Subcutaneous abdominal adipose tissue (tissue), 5 donors: ENCODE data around the gene MAPKAP1.
A peak's percentile ranks its signal among the peaks of the same experiment; 100 is the strongest.

Source experiments
- H3K27ac ChIP-seq: one replicate; pipeline ENCODE4 v1.7.0; 2013; ENCODE audit warnings: low read depth, mild to moderate bottlenecking, inconsistent platforms, low read length, moderate library complexity
- H3K27me3 ChIP-seq, 5 donors: one replicate each; pipeline ENCODE4 v1.7.0; 2013; ENCODE audit warnings: low read length in 5 of 5, inconsistent platforms in 1 of 5; ENCODE audit not compliant: control insufficient read depth in 5 of 5, insufficient read depth in 4 of 5
- H3K36me3 ChIP-seq, 5 donors: one replicate each; pipeline ENCODE4 v1.7.0; 2013; ENCODE audit warnings: low read length in 5 of 5; ENCODE audit not compliant: control insufficient read depth in 5 of 5, insufficient read depth in 5 of 5
- H3K4me1 ChIP-seq, 5 donors: one replicate each; pipeline ENCODE4 v1.7.0; 2013; ENCODE audit warnings: low read length in 5 of 5, mild to moderate bottlenecking in 3 of 5, moderate library complexity in 1 of 5; ENCODE audit not compliant: control insufficient read depth in 5 of 5, insufficient read depth in 5 of 5
- H3K4me3 ChIP-seq, 5 donors: one replicate each; pipeline ENCODE4 v1.7.0; 2013; ENCODE audit warnings: low read length in 5 of 5, low read depth in 1 of 5
- H3K9ac ChIP-seq, 5 donors: one replicate each; pipeline ENCODE4 v1.7.0; 2013; ENCODE audit warnings: low read length in 5 of 5, mild to moderate bottlenecking in 4 of 5, moderate library complexity in 3 of 5
- H3K9me3 ChIP-seq, 5 donors: one replicate each; pipeline ENCODE4 v1.7.0; 2013; ENCODE audit warnings: low read length in 5 of 5; ENCODE audit not compliant: control insufficient read depth in 5 of 5
- donor health status: healthy.
- donor health status: healthy.
- donor health status: healthy.
- donor health status: healthy.
- donor health status: healthy.

MAPKAP1 gene

DNA sequence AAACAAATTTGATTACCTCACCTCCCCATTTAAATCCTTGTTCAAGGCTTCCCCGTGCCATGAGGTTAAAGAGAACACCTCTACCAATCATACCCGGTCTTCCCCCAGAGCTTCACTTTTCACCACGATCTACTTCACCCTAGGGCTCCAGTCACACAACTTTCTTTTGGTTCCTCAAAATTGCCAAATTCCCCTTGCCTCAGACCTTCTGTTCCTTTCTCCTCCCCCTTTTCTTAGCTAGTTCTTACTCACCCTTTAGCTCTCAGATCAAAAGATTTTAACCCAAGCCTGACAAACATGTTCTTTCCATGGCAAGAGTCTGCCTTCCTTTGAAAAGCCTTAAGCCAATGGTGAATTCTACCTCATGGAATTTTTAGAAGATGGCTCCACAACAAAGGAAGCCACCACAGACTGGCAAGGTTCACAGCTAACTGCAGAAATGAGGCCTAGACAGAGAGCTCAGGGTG, 56.7 kb downstream of the MAPKAP1 start:
- peaks cover 4 to 43% (median 25%) of the 10 kb centered on the region in 5 donors for H3K4me1 ChIP-seq
- no peaks in the 10 kb centered on the region for H3K9me3 ChIP-seq
- H3K36me3 ChIP-seq: peaks cover 0 to 4% (median 0%) of the 10 kb centered on the region in 5 donors
- no peaks in the 10 kb centered on the region for H3K27me3 ChIP-seq
- H3K4me3 ChIP-seq: no peak overlapping the region
- no peak overlapping the region for H3K9ac ChIP-seq
- H3K27ac ChIP-seq: peak overlapping the region; percentile 12

DNA sequence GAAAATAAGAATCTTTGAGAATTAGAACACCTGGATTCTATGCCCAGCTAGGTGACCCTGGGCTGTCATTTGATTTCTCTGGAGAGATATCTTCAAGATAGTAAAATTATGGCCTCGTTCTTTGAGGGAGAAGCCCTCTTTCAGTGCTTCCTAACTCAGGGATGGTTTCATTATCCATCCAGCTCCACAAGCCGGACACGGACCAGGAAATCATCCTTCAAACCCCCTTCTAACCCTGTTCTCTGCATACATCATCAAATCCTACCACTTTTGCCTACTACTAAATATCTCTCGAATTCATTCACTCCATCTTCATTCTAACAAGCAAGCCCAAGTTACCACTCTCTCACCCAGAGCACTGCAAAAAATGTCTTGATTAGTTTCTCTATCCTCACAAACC, 57.2 kb downstream of the MAPKAP1 start:
- no peaks in the 10 kb centered on the region for H3K9me3 ChIP-seq
- peaks cover 4 to 43% (median 25%) of the 10 kb centered on the region in 5 donors for H3K4me1 ChIP-seq
- peaks cover 0 to 4% (median 0%) of the 10 kb centered on the region in 5 donors for H3K36me3 ChIP-seq
- no peak overlapping the region for H3K9ac ChIP-seq
- no peak overlapping the region for H3K4me3 ChIP-seq
- H3K27ac ChIP-seq: peak overlapping the region; percentile 12
- no peaks in the 10 kb centered on the region for H3K27me3 ChIP-seq

DNA sequence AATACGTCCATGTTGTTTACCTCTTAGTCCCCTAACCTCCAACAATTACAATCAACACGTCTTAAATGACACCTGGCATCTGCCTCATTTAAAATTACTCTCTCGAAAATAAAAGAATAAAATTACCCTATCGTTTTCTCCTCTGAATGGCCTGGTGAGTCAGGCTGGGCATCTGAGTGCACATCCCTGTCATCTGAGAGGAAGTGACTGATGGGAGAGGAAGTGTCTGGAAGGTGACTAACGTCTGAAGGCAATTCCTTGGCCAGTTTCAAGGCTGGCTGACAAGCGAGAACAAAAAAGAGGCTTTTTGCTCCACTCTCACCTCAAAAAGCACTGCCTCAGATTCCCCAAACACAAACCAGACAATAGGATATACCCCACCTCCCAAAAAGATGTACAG, 57.7 kb downstream of the MAPKAP1 start:
- H3K4me3 ChIP-seq: no peak overlapping the region
- peak overlapping the region; percentile 12 for H3K27ac ChIP-seq
- peaks cover 0 to 4% (median 0%) of the 10 kb centered on the region in 5 donors for H3K36me3 ChIP-seq
- H3K9me3 ChIP-seq: no peaks in the 10 kb centered on the region
- no peak overlapping the region for H3K9ac ChIP-seq
- H3K4me1 ChIP-seq: peaks cover 4 to 43% (median 25%) of the 10 kb centered on the region in 5 donors
- H3K27me3 ChIP-seq: no peaks in the 10 kb centered on the region

DNA sequence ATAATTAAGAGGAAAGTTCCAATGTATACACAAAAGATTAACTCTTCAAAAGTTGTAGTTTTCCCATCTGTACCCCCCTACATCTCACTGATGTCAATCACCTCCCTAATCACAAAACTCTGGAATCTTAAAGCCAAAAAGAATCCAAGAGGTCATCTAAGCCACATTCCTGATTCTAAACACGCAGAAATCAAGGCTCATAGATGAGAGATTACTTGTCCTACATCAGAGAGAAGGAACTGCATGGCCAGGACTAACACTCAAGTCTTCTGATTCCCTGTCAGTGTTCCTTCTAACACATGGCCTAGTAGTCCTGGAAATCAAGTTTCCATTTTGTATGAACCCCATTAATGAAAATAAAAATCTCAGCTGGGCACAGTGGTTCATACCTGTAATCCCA, 58.7 kb downstream of the MAPKAP1 start:
- H3K4me3 ChIP-seq: no peak overlapping the region
- peaks cover 0 to 4% (median 0%) of the 10 kb centered on the region in 5 donors for H3K36me3 ChIP-seq
- H3K27ac ChIP-seq: no peak overlapping the region
- no peak overlapping the region for H3K9ac ChIP-seq
- H3K9me3 ChIP-seq: no peaks in the 10 kb centered on the region
- no peaks in the 10 kb centered on the region for H3K27me3 ChIP-seq
- H3K4me1 ChIP-seq: peaks cover 4 to 39% (median 25%) of the 10 kb centered on the region in 5 donors

DNA sequence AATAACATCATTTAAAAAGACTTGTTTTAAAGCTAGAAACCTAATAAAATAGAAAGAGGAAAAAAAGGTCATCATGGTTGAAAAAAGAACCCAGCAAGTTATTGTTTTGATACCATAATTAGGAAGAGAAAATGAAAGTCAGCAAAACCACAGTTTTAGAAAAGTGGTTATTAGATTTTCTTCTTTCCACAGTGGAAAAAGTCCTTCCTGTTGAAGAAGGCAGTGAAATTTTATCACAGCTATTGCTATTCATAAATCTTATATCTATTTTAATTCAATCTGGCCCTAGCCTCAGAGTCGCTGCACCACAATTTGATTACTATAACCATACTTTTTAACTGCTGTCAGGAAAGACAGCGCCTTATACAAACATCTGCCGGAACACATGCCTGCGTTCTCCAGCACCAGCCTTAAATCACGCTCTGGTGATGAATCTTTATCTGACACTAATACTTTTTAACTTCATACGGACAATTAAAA, 60.3 kb downstream of the MAPKAP1 start:
- Histone ChIP-seq H3K4me1 (peaks cover 0 to 31% (median 19%) of the 10 kb centered on the region in 5 donors), H3K9ac (peak overlapping the region in 4 of 5 donors; percentile 17 to 66 (median 36)), H3K9me3 (no peaks in the 10 kb centered on the region), H3K27ac (peak overlapping the region; percentile 65), H3K27me3 (no peaks in the 10 kb centered on the region), H3K36me3 (peaks cover 0 to 4% (median 0%) of the 10 kb centered on the region in 5 donors), H3K4me3 (peak overlapping the region in 4 of 5 donors; percentile 5 to 29 (median 26))

DNA sequence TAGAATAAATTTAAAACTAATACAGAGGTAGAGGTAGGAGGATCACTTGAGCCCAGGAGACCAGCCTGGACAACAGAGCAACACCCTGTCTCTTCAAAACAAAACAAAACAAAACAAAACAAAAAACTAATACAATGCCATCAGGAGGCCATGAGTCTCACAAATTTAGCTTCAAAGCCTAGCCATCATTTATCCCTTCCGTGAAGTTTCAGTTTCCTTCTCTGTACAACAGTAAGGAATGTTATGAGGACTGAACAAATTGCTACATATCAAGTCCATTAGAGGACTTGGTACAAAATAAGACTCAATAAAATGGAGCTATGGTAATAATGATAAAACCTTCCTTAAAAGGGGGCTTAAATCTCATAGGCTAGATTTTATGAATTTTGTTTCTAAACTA, 60.8 kb downstream of the MAPKAP1 start:
- peak overlapping the region in 3 of 5 donors; percentile 5 to 28 (median 24) for H3K4me3 ChIP-seq
- peak overlapping the region in 4 of 5 donors; percentile 17 to 66 (median 36) for H3K9ac ChIP-seq
- peaks cover 0 to 28% (median 16%) of the 10 kb centered on the region in 5 donors for H3K4me1 ChIP-seq
- no peaks in the 10 kb centered on the region for H3K9me3 ChIP-seq
- peak overlapping the region; percentile 65 for H3K27ac ChIP-seq
- no peaks in the 10 kb centered on the region for H3K27me3 ChIP-seq
- H3K36me3 ChIP-seq: peaks cover 0 to 4% (median 0%) of the 10 kb centered on the region in 5 donors

DNA sequence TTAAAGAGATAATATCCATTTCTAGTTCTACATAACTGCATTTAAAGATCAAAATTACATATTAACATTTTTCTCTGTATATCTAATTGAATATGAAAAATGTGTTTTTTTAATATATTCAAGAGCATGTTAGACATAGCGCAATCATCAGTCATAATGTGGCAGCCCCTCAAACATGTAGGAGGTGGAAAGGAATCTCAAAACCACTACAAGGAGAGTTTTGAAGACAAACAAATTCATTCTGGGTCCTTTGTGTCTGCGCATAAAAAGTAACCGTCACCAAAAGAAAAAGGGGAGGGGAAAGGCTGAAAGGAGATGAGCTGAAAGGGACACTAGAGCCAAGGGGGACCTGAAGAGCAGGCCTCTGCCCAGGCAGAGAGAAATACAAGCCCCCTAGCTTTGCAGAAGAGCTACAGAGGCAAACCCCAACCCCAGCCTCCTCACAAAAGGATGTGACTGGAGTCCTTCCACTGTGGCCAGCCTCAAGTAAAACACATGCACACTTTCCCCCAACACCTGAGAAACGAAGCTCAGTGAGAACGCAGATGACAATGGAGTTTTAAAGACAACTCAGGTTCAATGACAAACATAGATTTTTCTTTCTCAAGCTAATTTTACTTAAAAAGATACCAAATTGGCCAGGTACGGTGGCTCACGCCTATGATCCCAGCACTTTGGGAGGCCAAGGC, 62.0 kb downstream of the MAPKAP1 start:
- Histone ChIP-seq H3K27ac (no peak overlapping the region), H3K4me1 (peaks cover 0 to 26% (median 11%) of the 10 kb centered on the region in 5 donors), H3K27me3 (no peaks in the 10 kb centered on the region), H3K9ac (no peak overlapping the region), H3K36me3 (peaks cover 0 to 4% (median 0%) of the 10 kb centered on the region in 5 donors), H3K9me3 (no peaks in the 10 kb centered on the region), H3K4me3 (no peak overlapping the region)

DNA sequence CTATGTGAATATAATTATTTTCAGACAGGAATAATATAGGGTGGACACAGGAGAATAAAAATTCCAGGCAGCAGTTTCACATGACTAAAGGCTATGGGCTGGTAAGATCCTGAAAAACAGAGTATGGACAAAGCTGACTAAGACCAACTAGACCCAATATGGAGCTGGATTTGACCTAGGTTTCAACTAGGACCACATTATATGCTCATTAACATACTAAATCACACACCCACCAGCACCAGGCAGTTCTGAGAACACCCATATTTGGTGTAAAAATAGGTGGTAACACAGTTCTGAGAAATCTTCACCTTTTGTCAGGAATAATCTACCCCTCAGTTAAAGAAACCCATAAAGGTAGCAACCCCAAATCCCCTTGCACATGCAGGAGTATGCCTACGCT, 64.7 kb downstream of the MAPKAP1 start:
- H3K27ac ChIP-seq: no peak overlapping the region

DNA sequence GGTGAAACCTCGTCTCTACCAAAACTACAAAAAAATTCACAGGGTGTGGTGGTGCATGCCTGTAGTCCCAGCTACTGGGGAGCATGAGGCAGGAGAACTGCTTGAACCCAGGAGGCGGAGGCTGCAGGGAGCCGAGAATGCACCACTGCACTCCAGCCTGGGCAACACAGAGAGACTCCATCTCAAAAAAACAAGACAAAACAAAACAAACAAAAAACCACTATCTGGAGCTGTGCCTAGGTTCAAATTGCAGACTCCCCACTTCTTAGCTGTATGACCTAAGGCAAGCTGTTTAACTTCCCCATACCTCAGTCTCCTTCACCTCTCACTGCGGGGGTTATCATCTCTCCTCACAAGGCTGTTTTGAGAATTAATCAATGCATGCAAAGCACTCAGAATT, 68.0 kb downstream of the MAPKAP1 start:
- no peak overlapping the region for H3K27ac ChIP-seq
- no peak overlapping the region for H3K4me3 ChIP-seq
- H3K9ac ChIP-seq: no peak overlapping the region
- no peaks in the 10 kb centered on the region for H3K27me3 ChIP-seq
- H3K4me1 ChIP-seq: peaks cover 3 to 17% (median 7%) of the 10 kb centered on the region in 5 donors
- H3K36me3 ChIP-seq: no peaks in the 10 kb centered on the region
- no peaks in the 10 kb centered on the region for H3K9me3 ChIP-seq

More for the DNA sequence above, 64.7 kb downstream of the MAPKAP1 start:
- H3K9ac ChIP-seq: no peak overlapping the region
- no peaks in the 10 kb centered on the region for H3K9me3 ChIP-seq
- H3K27me3 ChIP-seq: no peaks in the 10 kb centered on the region
- peaks cover 3 to 29% (median 12%) of the 10 kb centered on the region in 5 donors for H3K4me1 ChIP-seq
- H3K36me3 ChIP-seq: peaks cover 0 to under 1% (median 0%) of the 10 kb centered on the region in 5 donors
- H3K4me3 ChIP-seq: no peak overlapping the region
